HG02970 (cell line): ENCODE results near the gene LHFPL6.
A peak's percentile ranks its signal among the peaks of the same experiment; 100 is the strongest.

Source experiments
- ATAC-seq: cut with Tn5 transposase; IDR thresholded peaks from one replicate; pipeline ENCODE4 v1.9.1; 2021; ENCODE audit warnings: mild to moderate bottlenecking, moderate library complexity, moderate number of reproducible peaks; ENCODE audit not compliant: unreplicated experiment, low FRiP score

The LHFPL6 gene

DNA sequence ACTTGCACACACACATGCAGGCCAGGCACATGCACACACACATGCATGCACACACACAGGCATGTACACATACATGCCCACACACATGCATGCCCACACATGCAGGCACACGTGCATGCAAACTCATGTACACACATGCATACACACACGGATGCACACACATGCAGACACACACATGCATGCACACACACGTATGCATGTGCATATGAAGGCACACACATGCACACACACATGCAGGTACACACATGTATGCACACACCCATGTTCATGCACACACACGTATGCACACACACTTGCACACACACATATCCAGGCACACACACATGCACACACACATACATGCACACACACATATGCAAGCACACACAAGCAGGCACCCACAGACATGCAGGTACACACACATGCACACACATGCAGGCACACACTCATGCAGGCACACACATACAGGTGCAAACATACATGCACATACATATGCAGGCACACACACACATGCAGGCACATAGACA lies 278.1 kb downstream of the LHFPL6 start:
- no peak for ATAC-seq

DNA sequence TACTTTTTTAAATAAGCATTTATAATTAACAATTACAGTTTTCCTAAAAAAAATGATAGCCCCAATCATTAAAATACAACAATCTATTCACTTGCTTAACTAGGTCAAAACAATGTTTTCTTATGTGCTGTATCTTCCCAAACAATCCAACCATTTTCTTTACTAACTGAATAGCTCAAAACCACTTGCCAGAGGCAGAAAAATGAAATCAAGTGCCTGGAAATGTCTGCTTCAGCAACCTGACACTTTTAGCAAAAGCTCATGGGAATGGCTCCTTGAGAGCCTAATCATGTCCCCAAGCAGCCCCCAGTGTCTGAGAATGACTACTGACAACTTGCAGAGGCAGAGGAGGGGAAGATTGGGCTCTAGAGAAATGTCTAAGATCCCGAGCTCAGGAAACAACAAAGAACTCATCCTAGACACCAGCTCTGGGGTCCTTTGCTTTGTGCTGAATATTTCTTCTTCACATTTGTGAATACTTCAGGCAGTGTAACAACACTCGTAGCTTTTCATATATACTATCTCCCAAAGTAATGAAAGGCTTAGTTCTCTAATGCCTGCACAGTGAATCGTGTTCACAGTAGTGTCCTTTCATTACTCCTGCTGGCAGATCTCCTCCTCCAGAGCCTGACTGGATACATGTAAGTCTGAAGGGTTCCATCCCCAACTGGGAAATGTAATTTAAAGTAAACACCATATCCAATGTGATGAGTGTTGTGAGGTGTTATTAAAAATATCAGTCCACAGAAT lies 280.0 kb downstream of the LHFPL6 start:
- no peak for ATAC-seq

- ATAC-seq, result no peak
These were observed 281.4 kb downstream of the LHFPL6 start for GRCh38 chr13:39321574-39321973.

GRCh38 chr13:39318161-39318560 lies 284.8 kb downstream of the LHFPL6 start:
- ATAC-seq, result no peak

- no peak for ATAC-seq
These were observed 285.7 kb downstream of the LHFPL6 start for GRCh38 chr13:39317291-39317690.

GRCh38 chr13:39315796-39316195 lies 287.2 kb downstream of the LHFPL6 start:
- ATAC-seq, result no peak

DNA sequence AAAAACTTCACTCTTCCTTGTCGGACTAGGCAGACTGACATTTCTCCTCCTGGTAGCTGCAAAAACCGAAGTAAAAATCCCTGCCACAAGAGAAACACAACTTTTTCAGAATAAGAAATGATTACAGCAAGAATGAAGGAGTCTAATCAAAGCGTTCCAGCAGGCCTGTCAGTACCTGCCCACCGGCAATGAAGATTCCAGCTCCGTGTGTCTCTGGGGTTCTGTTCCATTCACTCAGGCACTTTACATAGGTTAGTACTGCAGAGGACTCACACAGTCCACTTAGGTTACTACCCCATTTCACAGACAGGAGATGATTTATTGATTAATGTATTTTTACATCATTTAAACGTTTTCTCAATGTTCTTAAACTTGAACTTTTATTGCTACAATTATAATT lies 289.3 kb downstream of the LHFPL6 start:
- no peak for ATAC-seq

GRCh38 chr13:39312596-39312995 lies 290.4 kb downstream of the LHFPL6 start:
- no peak for ATAC-seq

- no peak for ATAC-seq
These were observed 291.4 kb downstream of the LHFPL6 start for GRCh38 chr13:39311619-39312018.

DNA sequence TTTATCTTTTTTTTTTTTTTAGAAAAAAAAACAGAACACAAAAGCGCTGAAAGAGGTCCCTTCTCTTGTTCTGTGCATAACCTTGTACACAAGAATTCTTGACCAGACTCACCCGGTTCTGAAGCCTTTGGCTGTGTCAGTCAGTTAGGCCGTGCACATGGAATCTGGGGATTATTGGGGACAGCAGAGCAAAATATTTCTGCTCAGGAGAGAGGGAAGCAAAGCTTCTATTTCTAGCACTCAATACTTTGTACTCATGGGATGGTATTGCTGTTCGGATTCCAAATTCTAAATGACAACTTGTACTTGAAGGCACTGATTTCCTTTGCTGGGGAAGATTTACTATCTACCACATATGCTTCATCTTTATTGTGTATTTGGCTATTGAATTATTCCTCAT lies 292.0 kb downstream of the LHFPL6 start:
- no peak for ATAC-seq

GRCh38 chr13:39306639-39307589 lies 296.1 kb downstream of the LHFPL6 start:
- ATAC-seq, result peak; percentile 85

GRCh38 chr13:39302820-39303219 lies 300.2 kb downstream of the LHFPL6 start:
- ATAC-seq, result no peak

GRCh38 chr13:39298951-39299350 lies 304.0 kb downstream of the LHFPL6 start:
- ATAC-seq, result no peak

- ATAC-seq, result no peak
These were observed 305.3 kb downstream of the LHFPL6 start for GRCh38 chr13:39297664-39298171.

DNA sequence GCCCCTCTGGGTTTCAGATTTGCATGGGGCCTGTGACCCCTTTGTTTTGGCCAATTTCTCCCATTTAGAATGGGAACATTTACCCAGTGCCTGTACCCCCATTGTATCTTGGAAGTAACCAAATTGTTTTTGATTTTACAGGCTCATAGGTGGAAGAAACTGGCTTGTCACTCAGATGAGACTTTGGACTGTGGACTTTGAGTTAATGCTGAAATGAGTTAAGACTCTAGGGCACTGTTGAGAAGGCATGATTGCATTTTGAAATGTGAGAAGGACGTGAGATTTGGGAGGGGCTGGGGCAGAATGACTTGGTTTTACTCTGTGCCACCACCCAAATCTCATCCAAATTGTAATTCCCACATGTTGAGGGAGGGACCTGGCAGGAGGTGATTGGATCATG lies 306.0 kb downstream of the LHFPL6 start:
- no peak for ATAC-seq

DNA sequence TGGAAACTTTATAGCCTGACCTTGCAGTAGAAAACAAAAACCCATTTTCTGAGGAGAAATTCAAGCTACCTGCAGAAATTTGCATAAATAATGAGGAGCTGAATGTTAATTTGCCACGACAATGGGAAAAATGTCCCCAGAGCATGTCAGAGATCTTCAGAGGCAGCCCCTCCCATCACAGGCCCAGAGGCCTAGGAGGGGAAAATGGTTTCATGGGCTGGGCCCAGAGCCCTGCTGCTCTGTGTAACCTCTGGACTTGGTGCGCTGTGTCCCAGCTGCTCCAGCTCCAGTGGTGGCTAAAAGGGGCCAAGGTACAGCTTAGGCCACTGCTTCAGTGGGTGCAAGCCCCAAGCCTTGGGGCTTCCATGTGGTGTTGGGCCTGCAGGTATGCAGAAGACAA lies 306.8 kb downstream of the LHFPL6 start:
- no peak for ATAC-seq
